Upper lobe of left lung (tissue), 6 donors: ENCODE results near the gene SUV39H2. TPM values are rescaled to one million over a fixed set of nuclear protein-coding genes. Genes with fewer than 3 reads are reported as not detected.

Experiments used
- ATAC-seq, 2 donors: fragments of 200-7000 bp; cut with Tn5 transposase; one replicate each; pipeline ENCODE4 v1.9.1; 2022; ENCODE audit warnings: mild to moderate bottlenecking in 2 of 2, moderate library complexity in 2 of 2; ENCODE audit not compliant: low FRiP score in 2 of 2
- DNase-seq, 2 donors: peaks; one replicate each; pipeline ENCODE4 v3.0.0-alpha.2; 2019 to 2020
- H3K27ac ChIP-seq, 4 donors: fragments of 200-600 bp; sonication (generic); one replicate each; pipeline ENCODE4 v1.5.1; 2016 to 2019
- H3K27me3 ChIP-seq, 4 donors: fragments of 200-600 bp; sonication (generic); one replicate each; pipeline ENCODE4 v1.5.1; 2017 to 2019
- H3K36me3 ChIP-seq, 4 donors: fragments of 200-600 bp; sonication (generic); one replicate each; pipeline ENCODE4 v1.5.1; 2016 to 2019
- H3K4me1 ChIP-seq, 4 donors: fragments of 200-600 bp; sonication (generic); one replicate each; pipeline ENCODE4 v1.5.1; 2018 to 2019
- H3K4me3 ChIP-seq, 4 donors: fragments of 200-600 bp; sonication (generic); one replicate each; pipeline ENCODE4 v1.5.1; 2017 to 2019; ENCODE audit warnings: mild to moderate bottlenecking in 2 of 4, moderate library complexity in 1 of 4
- H3K9me3 ChIP-seq, 4 donors: fragments of 200-600 bp; sonication (generic); one replicate each; pipeline ENCODE4 v1.5.1; 2018 to 2019
- CTCF ChIP-seq, 6 experiments: fragments of 450-650 bp in 4 of 6; fragments of 200-600 bp in 2 of 6; sonication (generic) in 2 of 6; IDR thresholded peaks; one replicate each; pipeline ENCODE4 v1.5.1; 2016 to 2019; ENCODE audit warnings: antibody characterized with exemption in 6 of 6
- EP300 ChIP-seq, 4 donors: sonication (generic); formaldehyde crosslinking; IDR thresholded peaks; one replicate each; pipeline ENCODE4 v1.5.1; 2017; ENCODE audit warnings: antibody characterized with exemption in 4 of 4, control low read depth in 2 of 4
- POLR2A ChIP-seq, 4 donors: fragments of 450-650 bp; IDR thresholded peaks; one replicate each; pipeline ENCODE4 v1.5.1; 2016 to 2017; ENCODE audit warnings: antibody characterized with exemption in 4 of 4, mild to moderate bottlenecking in 2 of 4
- POLR2AphosphoS5 ChIP-seq, 2 donors: sonication (generic); formaldehyde crosslinking; IDR thresholded peaks; one replicate each; pipeline ENCODE4 v1.5.1; 2017; ENCODE audit warnings: antibody characterized with exemption in 2 of 2
- WGBS, 2 donors: methylation state at CpG; one replicate each; pipeline ENCODE4 v1.1.5; 2017 to 2018; 5-methylcytosine and 5-hydroxymethylcytosine counted together
- total RNA-seq, 6 donors: library from RNA; depleted of rRNA in 4 of 6; stranded (reverse); fragments of >200 nt in 4 of 6; gene quantifications; one replicate each; pipeline versions ENCODE4 v1.1.0 to v1.2.1, GENCODE V29; 2016 to 2021
- donor health status: DM: no; HTN: no; CAD: no; lungs with moderate emphysema.
- donor health status: DM: no; HTN: yes; CAD: no; lungs with severe emphysema.

Gene SUV39H2
- total RNA-seq, 6 donors from 2014 or later, result 1.6 to 4.9 (median 3.7) TPM

- no peak overlapping the region for H3K4me3 ChIP-seq
- TF ChIP-seq CTCF (IDR thresholded peaks at IDR 0.05), result no peak
- no peak for TF ChIP-seq EP300 (IDR thresholded peaks at IDR 0.05)
- peaks cover 12 to 93% (median 67%) of the 10 kb centered on the region in 4 donors for H3K36me3 ChIP-seq
- H3K27me3 ChIP-seq, result no peaks in the 10 kb centered on the region
- H3K4me1 ChIP-seq, result no peaks in the 10 kb centered on the region
- no peak for ATAC-seq
- H3K9me3 ChIP-seq, result no peaks in the 10 kb centered on the region
- no peak for DNase-seq
- no peak overlapping the region for H3K27ac ChIP-seq
- WGBS, 2 donors, result 96% methylated on average over 7 of the region's 7 CpGs
Measured at GRCh38 chr10:14924013-14924412, 45.3 kb downstream of the SUV39H2 start.

- no peaks in the 10 kb centered on the region for H3K27me3 ChIP-seq
- H3K27ac ChIP-seq, result no peak overlapping the region
- peaks cover 5 to 92% (median 56%) of the 10 kb centered on the region in 4 donors for H3K36me3 ChIP-seq
- ATAC-seq (no peak), DNase-seq (no peak)
- no peaks in the 10 kb centered on the region for H3K9me3 ChIP-seq
- WGBS, 2 donors, result 94 to 95% methylated on average over 2 of the region's 2 CpGs
- no peak for TF ChIP-seq POLR2A (IDR thresholded peaks at IDR 0.05)
- TF ChIP-seq POLR2AphosphoS5 (IDR thresholded peaks at IDR 0.05), result no peak
- TF ChIP-seq EP300 (IDR thresholded peaks at IDR 0.05), result no peak
- no peak for TF ChIP-seq CTCF (IDR thresholded peaks at IDR 0.05)
- no peaks in the 10 kb centered on the region for H3K4me1 ChIP-seq
- H3K4me3 ChIP-seq, result no peak overlapping the region
Measured at GRCh38 chr10:14925268-14925667, 46.6 kb downstream of the SUV39H2 start.

- 81 to 87% methylated on average over 8 of the region's 8 CpGs for WGBS, 2 donors
- no peaks in the 10 kb centered on the region for H3K27me3 ChIP-seq
Measured at GRCh38 chr10:14926061-14926470, 47.4 kb downstream of the SUV39H2 start.

GRCh38 chr10:14926722-14927416, 48.2 kb downstream of the SUV39H2 start:
- no peak for ATAC-seq

More at GRCh38 chr10:14926061-14926470, 47.4 kb downstream of the SUV39H2 start:
- no peak for ATAC-seq
- no peak for DNase-seq
- peaks cover 9 to 92% (median 55%) of the 10 kb centered on the region in 4 donors for H3K36me3 ChIP-seq
- no peaks in the 10 kb centered on the region for H3K4me1 ChIP-seq
- H3K9me3 ChIP-seq, result no peaks in the 10 kb centered on the region
- no peak overlapping the region for H3K4me3 ChIP-seq
- no peak for TF ChIP-seq POLR2A (IDR thresholded peaks at IDR 0.05)
- TF ChIP-seq EP300 (IDR thresholded peaks at IDR 0.05), result no peak
- TF ChIP-seq CTCF (IDR thresholded peaks at IDR 0.05), result no peak
- TF ChIP-seq POLR2AphosphoS5 (IDR thresholded peaks at IDR 0.05), result no peak
- H3K27ac ChIP-seq, result no peak overlapping the region

GRCh38 chr10:14930610-14931009, 51.9 kb downstream of the SUV39H2 start:
- H3K9me3 ChIP-seq, result no peaks in the 10 kb centered on the region
- ATAC-seq (no peak), DNase-seq (no peak)
- H3K27ac ChIP-seq, result no peak overlapping the region
- no peaks in the 10 kb centered on the region for H3K4me1 ChIP-seq
- H3K36me3 ChIP-seq, result peaks cover 21 to 99% (median 61%) of the 10 kb centered on the region in 4 donors
- no peaks in the 10 kb centered on the region for H3K27me3 ChIP-seq
- 96 to 97% methylated on average over 10 of the region's 10 CpGs for WGBS, 2 donors
- TF ChIP-seq POLR2A (IDR thresholded peaks at IDR 0.05), result no peak
- TF ChIP-seq CTCF (IDR thresholded peaks at IDR 0.05), result no peak
- TF ChIP-seq EP300 (IDR thresholded peaks at IDR 0.05), result no peak
- TF ChIP-seq POLR2AphosphoS5 (IDR thresholded peaks at IDR 0.05), result no peak
- no peak overlapping the region for H3K4me3 ChIP-seq

More at GRCh38 chr10:14926722-14927416, 48.2 kb downstream of the SUV39H2 start:
- Histone ChIP-seq H3K27ac (no peak overlapping the region), H3K9me3 (no peaks in the 10 kb centered on the region), H3K4me3 (no peak overlapping the region), H3K36me3 (peaks cover 11 to 92% (median 53%) of the 10 kb centered on the region in 4 donors), H3K4me1 (no peaks in the 10 kb centered on the region), H3K27me3 (no peaks in the 10 kb centered on the region)
- TF ChIP-seq POLR2A (IDR thresholded peaks at IDR 0.05), result no peak
- no peak for TF ChIP-seq EP300 (IDR thresholded peaks at IDR 0.05)
- TF ChIP-seq POLR2AphosphoS5 (IDR thresholded peaks at IDR 0.05), result no peak
- DNase-seq, result no peak
- 90 to 94% methylated on average over 13 of the region's 13 CpGs for WGBS, 2 donors
